WTC11 (cell line): ENCODE results near the gene USP20. TPM values are rescaled to one million over a fixed set of nuclear protein-coding genes. Genes with fewer than 3 reads are reported as not detected.

Source experiments
- ATAC-seq: fragments of 200-7000 bp; cut with Tn5 transposase; 2 replicates; pipeline ENCODE4 v1.10.0; 2021; ENCODE audit warnings: mild to moderate bottlenecking, moderate library complexity
- CTCF ChIA-PET: fragments of 300-600 bp; sonication (Branson Sonifier 250); formaldehyde crosslinking; loops from one replicate; lab custom pipeline; 2021; ENCODE audit warnings: antibody characterized with exemption; lab: Charles Lee
- POLR2A ChIA-PET: fragments of 350-600 bp; sonication (Branson Sonifier 250); formaldehyde crosslinking; loops from one replicate; lab custom pipeline; 2021; ENCODE audit warnings: antibody characterized with exemption; lab: Charles Lee
- DNase-seq: peaks from one replicate; pipeline ENCODE4 v3.0.0; 2021; ENCODE audit warnings: low spot score
- H3K27ac Mint-ChIP-seq: 2 replicates; pipeline ENCODE4 v1.8.0; 2021; ENCODE audit warnings: mixed read lengths
- H3K27me3 Mint-ChIP-seq: 2 replicates; pipeline ENCODE4 v1.8.0; 2021; ENCODE audit warnings: low read depth, mild to moderate bottlenecking, moderate library complexity, mixed read lengths
- H3K36me3 Mint-ChIP-seq: 2 replicates; pipeline ENCODE4 v1.8.0; 2021; ENCODE audit warnings: mixed read lengths
- H3K4me1 Mint-ChIP-seq: 2 replicates; pipeline ENCODE4 v1.8.0; 2022; ENCODE audit warnings: mixed read lengths
- H3K4me3 Mint-ChIP-seq: 2 replicates; pipeline ENCODE4 v1.8.0; 2021; ENCODE audit warnings: mild to moderate bottlenecking, moderate library complexity, mixed read lengths
- H3K9me3 Mint-ChIP-seq: 2 replicates; pipeline ENCODE4 v1.8.0; 2021; ENCODE audit warnings: mixed read lengths
- ARID4B ChIP-seq: sonication (generic); formaldehyde crosslinking; IDR thresholded peaks from 2 replicates; pipeline ENCODE4 v1.8.0; 2023; ENCODE audit warnings: missing genetic modification reagents, mild to moderate bottlenecking, borderline replicate concordance
- E2F4 ChIP-seq: sonication (generic); formaldehyde crosslinking; IDR thresholded peaks from 2 replicates; pipeline ENCODE4 v1.8.1; 2022; ENCODE audit warnings: low read depth, mild to moderate bottlenecking, moderate library complexity, missing genetic modification reagents, borderline replicate concordance
- ESRRA ChIP-seq: sonication (generic); formaldehyde crosslinking; IDR thresholded peaks from 2 replicates; pipeline ENCODE4 v1.8.1; 2022; ENCODE audit warnings: mild to moderate bottlenecking, missing genetic modification reagents, borderline replicate concordance
- GRHL2 ChIP-seq: fragments of 250-450 bp; sonication (Bioruptor Pico); IDR thresholded peaks from 2 replicates; pipeline ENCODE4 v1.8.0; 2022; ENCODE audit warnings: mild to moderate bottlenecking, moderate library complexity; ENCODE audit not compliant: insufficient replicate concordance, severe bottlenecking
- IRF1 ChIP-seq: sonication (generic); formaldehyde crosslinking; IDR thresholded peaks from 2 replicates; pipeline ENCODE4 v1.8.0; 2023; ENCODE audit warnings: missing genetic modification reagents
- NR1H2 ChIP-seq: sonication (generic); formaldehyde crosslinking; IDR thresholded peaks from 2 replicates; pipeline ENCODE4 v1.9.0; 2021; ENCODE audit warnings: mild to moderate bottlenecking, moderate library complexity, missing genetic modification reagents
- SP1 ChIP-seq: sonication (generic); formaldehyde crosslinking; conservative IDR thresholded peaks from 2 replicates; pipeline ENCODE4 v1.8.1; 2022; ENCODE audit warnings: missing genetic modification reagents
- TEAD1 ChIP-seq: sonication (generic); formaldehyde crosslinking; IDR thresholded peaks from 2 replicates; pipeline ENCODE4 v1.8.0; 2022; ENCODE audit warnings: mild to moderate bottlenecking, missing genetic modification reagents
- USF1 ChIP-seq: sonication (generic); formaldehyde crosslinking; IDR thresholded peaks from 2 replicates; pipeline ENCODE4 v1.8.0; 2022; ENCODE audit warnings: mild to moderate bottlenecking, missing genetic modification reagents
- USF2 ChIP-seq: sonication (generic); formaldehyde crosslinking; IDR thresholded peaks from 2 replicates; pipeline ENCODE4 v1.8.1; 2023; ENCODE audit warnings: mild to moderate bottlenecking, missing genetic modification reagents, moderate library complexity
- ZMAT4 ChIP-seq: fragments of 250-450 bp; sonication (Bioruptor Pico); IDR thresholded peaks from 2 replicates; pipeline ENCODE4 v1.9.0; 2021; ENCODE audit warnings: mild to moderate bottlenecking
- ZNF121 ChIP-seq: sonication (generic); formaldehyde crosslinking; IDR thresholded peaks from 2 replicates; pipeline ENCODE4 v1.8.0; 2023; ENCODE audit warnings: missing genetic modification reagents
- ZNF138 ChIP-seq: sonication (generic); formaldehyde crosslinking; conservative IDR thresholded peaks from 2 replicates; pipeline ENCODE4 v1.8.1; 2022; ENCODE audit warnings: mild to moderate bottlenecking, moderate library complexity, missing genetic modification reagents
- ZNF281 ChIP-seq: sonication (generic); formaldehyde crosslinking; IDR thresholded peaks from 2 replicates; pipeline ENCODE4 v1.8.0; 2023; ENCODE audit warnings: mild to moderate bottlenecking, missing genetic modification reagents
- ZNF317 ChIP-seq: sonication (generic); formaldehyde crosslinking; IDR thresholded peaks from 2 replicates; pipeline ENCODE4 v1.8.1; 2023; ENCODE audit warnings: low read depth, mild to moderate bottlenecking, moderate library complexity, missing genetic modification reagents, borderline replicate concordance
- ZNF425 ChIP-seq: fragments of 250-450 bp; sonication (Bioruptor Pico); conservative IDR thresholded peaks from 2 replicates; pipeline ENCODE4 v1.9.0; 2021; ENCODE audit warnings: mild to moderate bottlenecking
- total RNA-seq: library from RNA; stranded (reverse); gene quantifications from 3 replicates; pipeline ENCODE4 v1.2.3, GENCODE V29; 2021

Gene USP20
- total RNA-seq, 1 experiment from 2014 or later = 29.3 TPM

- no peak for TF ChIP-seq E2F4 (CRISPR knock-in tag)
- TF ChIP-seq ZNF281 (CRISPR knock-in tag) = no peak
- no peak for TF ChIP-seq IRF1 (CRISPR knock-in tag)
- TF ChIP-seq USF1 (CRISPR knock-in tag) = no peak
- no peak for TF ChIP-seq ARID4B
- TF ChIP-seq TEAD1 (CRISPR knock-in tag) = no peak
These were observed 23.3 kb upstream of the USP20 start (continued) for GRCh38 chr9:129811967-129812363.

- no peak for DNase-seq
- no peaks in the 10 kb centered on the region for H3K9me3 Mint-ChIP-seq
- TF ChIP-seq ZNF121 (CRISPR knock-in tag) = no peak
- TF ChIP-seq USF2 (CRISPR knock-in tag) = no peak
- no peak for TF ChIP-seq ZNF138
- TF ChIP-seq GRHL2 = no peak
- TF ChIP-seq NR1H2 (CRISPR knock-in tag) = no peak
- TF ChIP-seq ZNF425 (CRISPR knock-in tag) = no peak
- TF ChIP-seq ZNF317 (CRISPR knock-in tag) = no peak
- no peak for TF ChIP-seq ESRRA (CRISPR knock-in tag)
- TF ChIP-seq SP1 (CRISPR knock-in tag) = no peak
- TF ChIP-seq ZMAT4 (CRISPR knock-in tag) = no peak
- TF ChIP-seq ARID4B = no peak
- TF ChIP-seq, all 79 proteins: peak for 0
- Mint-ChIP-seq H3K27ac (no peak overlapping the region; the same call in 1 of the 2 replicates), H3K4me1 (0 out of 2 replicates have a peak, but pooled peaks cover 3% of the 10 kb centered on the region), H3K4me3 (no peak overlapping the region), H3K27me3 (no peaks in the 10 kb centered on the region), H3K36me3 (peaks cover 63% of the 10 kb centered on the region)
- ChIA-PET CTCF (no interaction called here), POLR2A (interaction anchor here (0.7 kb wide), 1 partner anchor 75 kb away, joined by 3 read pairs; no protein-coding TSS in a partner anchor)
- ATAC-seq = no peak
These were observed 22.9 kb upstream of the USP20 start for GRCh38 chr9:129812385-129812784.
